ENCODE results near the gene CCDC150.

- TF ChIP-seq CTCF (IDR thresholded peaks at IDR 0.05) = no peak
- TF ChIP-seq POLR2A (IDR thresholded peaks at IDR 0.05) = no peak
Measured at GRCh38 chr2:196725882-196726281, 86.4 kb downstream of the CCDC150 start.

Measured in thyroid gland (tissue), 4 donors.